ENCODE results near the gene DOCK10.

GRCh38 chr2:224780823-224781222, 261.4 kb downstream of the DOCK10 start:
- no peak for TF ChIP-seq CHD4 (IDR thresholded peaks at IDR 0.05)
- TF ChIP-seq CBX3 (IDR thresholded peaks at IDR 0.05; ENCODE audit: borderline replicate concordance, low read depth) = no peak
- TF ChIP-seq SUZ12 (IDR thresholded peaks at IDR 0.05; ENCODE audit: unreplicated experiment) = no peak
